HG02759 (cell line): ENCODE data around the gene EYA2.

Experiments used
- ATAC-seq: cut with Tn5 transposase; IDR thresholded peaks from one replicate; pipeline ENCODE4 v1.9.1; 2021; ENCODE audit warnings: mild to moderate bottlenecking, moderate library complexity; ENCODE audit not compliant: unreplicated experiment

The EYA2 gene

DNA sequence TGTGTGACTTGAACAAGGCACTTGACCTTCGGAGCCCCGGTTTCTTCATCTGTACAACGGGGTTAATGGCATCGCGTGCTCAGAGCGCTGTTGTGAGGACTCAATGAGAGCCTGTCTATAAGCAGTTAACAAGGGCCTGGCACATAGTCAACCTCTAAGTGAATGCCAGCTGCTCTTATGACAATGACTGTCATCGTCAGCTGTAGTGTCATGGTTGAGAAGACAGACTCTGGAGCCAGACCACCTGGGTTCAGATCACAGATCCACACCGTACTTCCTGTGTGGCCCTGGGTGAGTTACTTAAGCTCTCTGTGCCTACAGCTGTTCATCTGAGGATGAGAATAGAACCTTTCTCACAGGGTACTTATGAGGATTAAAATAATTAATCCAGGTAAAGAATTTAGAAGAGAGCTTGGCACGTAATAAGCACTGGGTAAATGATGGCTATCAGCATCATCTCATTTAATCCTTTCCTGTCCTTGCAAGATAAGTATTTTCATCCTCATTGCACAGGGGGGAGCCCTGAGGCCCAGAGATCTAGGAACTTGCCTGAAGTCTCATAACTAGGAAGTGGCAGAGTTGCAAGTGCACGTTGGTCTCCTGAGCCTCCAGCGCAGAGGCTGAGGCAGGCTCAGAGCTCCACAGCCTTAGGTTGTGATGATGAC lies 105.3 kb downstream of the EYA2 start:
- ATAC-seq, result no peak

DNA sequence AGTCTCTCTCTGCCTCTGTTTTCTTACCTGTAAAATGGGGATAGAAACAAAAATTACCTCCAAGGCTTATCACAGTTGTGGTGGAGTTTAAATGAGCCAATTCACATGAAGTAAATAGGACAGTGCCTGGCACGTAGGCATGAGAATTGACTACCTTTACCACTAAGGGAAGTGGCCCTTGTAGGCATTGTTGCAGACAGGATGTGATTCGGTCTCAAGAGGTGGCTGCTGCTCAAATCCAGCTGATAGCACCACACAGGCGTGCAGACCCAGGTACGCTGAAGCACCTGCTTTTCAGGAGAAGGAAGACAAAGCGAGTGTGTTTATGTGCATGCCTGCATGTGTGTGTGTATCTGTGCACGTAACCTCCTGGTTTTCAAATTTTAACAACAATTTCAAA lies 108.6 kb downstream of the EYA2 start:
- ATAC-seq, result no peak

DNA sequence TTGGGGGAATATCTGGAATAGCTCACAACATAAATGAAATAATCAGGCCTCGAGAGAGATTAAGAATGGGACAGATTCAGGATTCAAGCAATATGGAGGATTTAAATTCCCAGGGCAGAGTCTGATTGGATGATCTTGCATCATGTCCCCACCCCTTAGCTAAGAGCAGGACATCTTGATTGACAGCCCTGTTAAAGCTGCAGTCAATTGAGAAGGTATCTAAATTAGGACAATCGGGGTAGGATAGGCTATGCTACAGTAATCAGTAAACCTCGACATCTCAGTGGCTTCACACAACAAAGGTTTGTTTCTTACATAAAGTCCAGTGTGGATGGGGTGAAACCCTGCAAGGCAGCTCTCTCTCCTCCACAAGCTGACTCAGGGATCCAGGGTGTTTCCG lies 109.5 kb downstream of the EYA2 start:
- no peak for ATAC-seq

DNA sequence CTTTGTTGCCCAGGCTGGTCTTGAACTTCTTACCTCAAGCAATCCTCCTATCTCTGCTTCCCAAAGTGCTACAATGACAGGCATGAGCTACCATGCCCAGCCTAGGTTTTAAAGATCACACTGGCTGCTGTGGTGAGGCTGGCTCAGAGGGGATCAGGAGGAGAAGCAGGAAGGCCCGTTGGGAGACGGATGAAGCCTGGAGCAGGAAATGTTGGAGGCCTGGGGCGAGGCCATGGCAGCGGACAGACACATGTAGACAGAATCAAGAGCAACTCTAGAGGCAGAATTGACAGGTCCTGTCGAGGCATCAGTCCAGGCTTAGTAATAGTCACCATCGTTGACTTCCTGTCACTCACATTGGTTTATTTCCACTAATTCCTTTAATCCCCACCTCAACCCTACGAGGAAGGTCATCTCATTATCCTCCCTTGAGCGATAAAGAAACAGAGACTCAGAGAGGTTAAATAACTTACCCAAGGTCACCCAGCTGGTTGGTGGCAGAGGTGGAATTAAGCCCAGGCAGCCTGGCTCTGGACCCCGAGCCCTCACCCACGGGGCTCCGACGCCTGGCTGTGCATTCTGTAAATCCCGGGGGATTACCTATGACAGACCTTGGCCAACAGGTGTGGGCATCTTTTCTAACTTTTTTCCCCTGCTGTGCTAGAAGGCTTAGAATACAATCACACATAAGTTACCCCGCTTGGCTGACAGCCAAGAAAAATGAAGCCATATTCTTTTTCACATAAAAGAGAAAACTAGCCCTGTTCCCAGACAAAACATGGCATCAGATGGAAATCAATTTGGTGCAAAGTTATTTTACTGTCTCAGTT lies 113.4 kb downstream of the EYA2 start:
- ATAC-seq, result no peak

DNA sequence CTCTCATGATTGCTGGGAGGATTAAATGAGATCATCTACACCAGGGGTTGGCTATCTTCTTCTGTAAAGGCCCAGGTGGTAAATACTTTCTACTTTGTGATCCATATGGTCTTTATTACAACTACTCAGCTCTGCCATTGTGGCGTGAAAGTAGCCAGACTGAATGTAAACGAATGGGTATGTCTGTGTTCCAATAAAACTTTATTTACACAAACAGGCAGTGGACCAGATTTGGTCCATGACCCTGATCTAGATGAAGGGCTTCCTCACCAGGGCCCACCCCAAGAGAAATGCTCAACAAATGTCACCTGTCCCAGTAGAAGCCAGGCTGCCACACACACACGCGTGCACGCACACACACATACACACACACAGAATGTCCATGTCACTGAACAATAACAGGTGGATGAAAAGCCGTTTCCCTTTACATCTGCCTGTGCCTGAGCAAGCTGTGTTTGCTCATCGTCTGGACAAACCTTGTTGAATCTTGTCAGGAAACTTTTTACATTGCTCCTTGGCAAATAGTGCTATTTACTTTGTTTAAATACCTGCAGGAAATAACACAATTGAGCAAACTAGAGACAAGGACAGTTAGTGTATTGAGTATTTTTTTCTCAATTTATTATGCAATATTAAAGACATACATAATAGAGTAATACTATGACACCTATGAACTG lies 114.3 kb downstream of the EYA2 start:
- no peak for ATAC-seq

DNA sequence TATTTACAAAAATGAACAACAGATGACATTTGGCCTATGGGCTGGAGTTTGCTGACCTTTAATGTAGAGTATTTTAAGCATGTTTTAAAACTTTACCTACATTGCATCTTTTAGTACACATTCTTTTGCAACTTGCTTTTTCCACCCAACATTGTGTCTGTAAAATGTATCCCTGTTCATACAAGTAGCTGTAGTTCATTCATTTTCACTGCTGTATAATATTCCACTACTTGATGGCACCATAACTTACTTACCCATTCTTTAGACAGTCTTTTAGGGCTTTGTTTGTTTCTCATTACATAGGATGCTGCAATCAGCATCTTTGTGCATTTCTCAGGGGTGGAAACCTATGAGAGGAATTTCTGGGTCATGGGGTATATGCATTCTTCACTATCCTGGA lies 115.1 kb downstream of the EYA2 start:
- no peak for ATAC-seq

DNA sequence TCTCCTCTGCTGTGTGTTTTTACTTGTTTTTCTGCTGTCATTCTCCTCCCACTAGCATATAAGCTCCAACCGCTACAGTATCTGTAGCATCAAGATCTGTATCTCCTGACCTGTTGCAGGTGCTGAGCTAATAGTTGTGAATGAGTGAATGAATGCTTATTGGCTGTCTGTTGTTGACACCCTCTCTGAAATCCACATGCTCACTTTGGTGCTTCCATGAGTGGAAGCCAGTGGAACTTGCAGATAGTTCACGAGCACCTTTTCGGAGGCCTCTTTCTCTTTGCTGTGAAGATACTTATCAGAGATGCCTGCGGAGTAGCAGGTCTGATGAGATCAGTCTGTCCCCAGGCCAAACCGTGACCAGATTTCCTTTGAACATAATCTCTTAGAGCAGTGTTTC lies 117.3 kb downstream of the EYA2 start:
- no peak for ATAC-seq

DNA sequence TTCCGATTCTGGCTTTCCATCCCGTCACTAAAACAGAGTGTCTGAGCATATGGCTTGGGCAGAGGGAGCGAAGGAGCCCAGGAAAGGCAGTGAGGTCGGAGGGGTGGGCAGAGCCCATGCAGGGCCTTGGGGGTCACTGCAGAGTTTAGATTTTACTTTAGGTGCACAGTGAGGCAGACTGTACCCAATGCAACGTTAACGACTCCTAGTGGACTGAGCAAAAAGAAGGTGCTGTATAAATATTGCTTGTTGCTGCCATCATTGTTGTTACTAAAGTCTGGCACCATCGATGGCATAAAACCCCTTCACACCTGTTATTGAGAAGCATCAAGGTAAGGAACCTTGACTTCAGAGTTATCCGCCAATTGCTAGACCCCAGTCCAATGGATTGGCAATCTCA lies 119.0 kb downstream of the EYA2 start:
- ATAC-seq, result no peak

DNA sequence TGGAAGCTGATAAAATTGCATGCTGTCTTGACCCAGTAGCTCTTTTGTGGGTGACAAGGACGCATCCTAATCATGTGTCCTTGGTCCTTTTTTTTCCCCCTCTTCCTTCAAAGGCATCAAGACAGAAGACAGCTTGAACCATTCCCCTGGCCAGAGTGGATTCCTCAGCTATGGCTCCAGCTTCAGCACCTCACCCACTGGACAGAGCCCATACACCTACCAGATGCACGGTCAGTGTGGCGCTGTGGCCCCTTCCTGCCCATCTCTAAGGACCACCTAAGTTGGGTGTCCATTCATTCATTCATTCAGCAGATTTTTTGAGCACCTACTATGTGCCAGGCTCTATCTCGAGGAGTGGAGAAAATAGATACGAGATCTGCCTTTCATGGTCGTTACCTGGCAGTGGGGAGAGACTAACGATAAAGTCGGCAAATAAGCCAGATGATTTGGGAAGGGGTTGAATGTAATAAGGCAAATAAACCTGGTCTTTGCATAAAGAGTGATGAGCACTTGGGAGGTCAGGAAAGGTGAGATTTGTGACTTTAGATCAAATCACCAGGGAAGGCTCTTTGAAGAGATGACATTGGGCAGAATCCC lies 121.5 kb downstream of the EYA2 start:
- no peak for ATAC-seq

DNA sequence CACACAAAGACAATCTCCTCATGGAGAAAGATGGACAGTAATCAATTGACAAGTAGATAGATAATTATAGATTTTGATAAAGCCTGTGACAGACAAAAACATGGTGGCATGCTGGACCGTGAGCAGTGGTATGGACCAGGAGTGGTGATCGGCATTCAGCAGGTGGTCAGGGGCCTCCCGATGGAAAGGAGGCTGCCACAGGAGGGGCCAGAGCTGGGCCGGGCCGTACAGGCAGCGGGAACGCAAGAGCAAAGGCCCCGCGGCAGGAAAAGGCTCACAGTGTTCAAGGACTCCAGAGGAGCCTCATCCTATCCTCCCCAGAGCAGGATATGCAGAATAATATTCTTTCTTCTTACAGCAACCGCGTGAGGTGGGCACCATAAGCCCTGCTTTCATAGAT lies 123.7 kb downstream of the EYA2 start:
- ATAC-seq, result no peak

DNA sequence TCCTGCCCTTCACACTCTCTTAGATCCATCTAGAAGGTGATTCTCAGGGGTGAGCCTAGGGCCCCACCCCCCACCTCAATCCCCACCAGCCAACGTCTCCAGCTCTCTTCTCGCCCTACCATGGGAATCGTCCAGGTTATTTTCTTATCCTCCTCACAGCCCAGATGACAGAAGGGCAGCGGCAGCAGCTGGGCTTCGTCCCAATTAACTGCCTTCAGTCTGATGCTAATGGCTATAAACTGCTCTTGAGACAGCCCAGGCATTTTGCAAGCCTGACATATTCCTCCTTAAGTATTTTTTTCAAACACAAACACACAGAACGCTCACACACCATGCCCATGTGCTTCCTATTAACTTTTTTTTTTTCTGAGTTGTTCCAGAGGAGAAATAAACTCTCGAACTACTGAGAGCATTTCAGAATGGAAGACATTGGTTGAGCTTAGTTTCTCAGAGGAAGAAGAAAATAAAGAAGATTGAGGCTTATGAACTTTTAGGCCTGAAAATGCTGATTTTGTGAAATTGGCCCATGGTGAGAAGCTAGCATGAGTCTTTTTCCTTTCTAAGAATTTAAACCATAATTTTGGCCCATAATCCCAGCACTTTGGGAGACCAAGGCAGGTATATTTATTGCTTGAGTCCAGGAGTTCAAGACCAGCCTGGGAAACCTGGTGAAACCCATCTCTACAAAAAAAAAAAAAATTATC lies 124.6 kb downstream of the EYA2 start:
- no peak for ATAC-seq

DNA sequence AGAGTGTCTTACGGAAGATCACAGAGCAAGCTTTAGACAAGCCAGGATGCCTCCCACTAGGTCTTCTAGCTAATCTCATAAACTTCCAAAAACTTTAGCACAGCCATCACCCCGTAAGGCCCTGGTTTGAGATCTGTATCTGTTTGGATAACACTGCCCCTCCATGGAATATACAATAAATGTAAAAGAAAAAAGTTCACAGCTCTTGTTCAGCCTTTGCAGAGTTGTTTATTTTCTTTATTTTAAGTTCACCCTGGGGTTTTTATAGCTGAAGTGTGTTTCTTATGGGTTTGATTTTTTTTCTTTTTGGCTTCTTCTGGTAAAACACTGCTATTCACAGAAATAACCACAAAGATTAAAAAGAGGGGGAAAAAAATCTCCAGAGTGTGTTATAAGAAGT lies 125.6 kb downstream of the EYA2 start:
- ATAC-seq, result no peak

DNA sequence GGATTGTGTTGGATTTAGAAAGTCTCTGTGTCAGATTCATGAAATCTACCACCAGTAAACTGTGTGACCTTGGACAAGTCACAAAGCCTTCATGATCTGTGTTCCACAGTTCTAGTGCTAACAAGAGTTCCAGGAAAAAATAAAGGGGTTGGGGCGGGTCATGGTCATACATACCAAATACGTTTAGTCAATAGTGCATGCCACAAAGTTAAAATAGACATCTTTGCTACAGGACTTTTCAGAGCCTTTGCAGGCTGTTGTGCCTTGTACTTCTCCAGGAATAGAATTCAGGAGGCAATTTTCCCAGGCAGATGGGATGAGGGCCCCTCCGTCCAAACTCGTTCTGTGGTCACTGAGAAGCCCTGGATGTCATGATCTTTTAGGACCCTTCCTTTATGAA lies 127.2 kb downstream of the EYA2 start:
- ATAC-seq, result no peak

DNA sequence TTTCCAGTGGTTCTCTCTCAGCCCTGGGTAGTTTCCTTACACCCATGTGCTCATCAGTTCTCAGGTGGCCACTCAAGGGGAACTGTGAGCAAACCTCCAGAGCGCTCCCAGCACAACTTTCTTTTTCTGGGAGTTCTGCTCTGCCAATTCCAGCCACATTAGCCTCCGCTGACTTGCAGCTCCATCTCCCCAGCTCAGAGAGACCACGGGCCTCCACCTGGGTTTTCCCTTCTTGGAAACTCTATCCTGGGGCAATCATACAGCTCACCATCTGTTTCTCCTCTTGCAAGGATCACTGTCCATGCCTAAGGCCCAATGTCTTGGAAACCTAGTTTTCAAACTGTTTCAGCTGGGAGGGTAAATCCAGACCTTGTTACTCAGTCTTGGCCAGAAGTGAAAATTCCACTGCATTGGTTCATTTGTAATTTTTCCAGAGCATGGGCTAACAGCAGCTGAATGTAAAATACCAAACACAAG lies 129.9 kb downstream of the EYA2 start:
- no peak for ATAC-seq

DNA sequence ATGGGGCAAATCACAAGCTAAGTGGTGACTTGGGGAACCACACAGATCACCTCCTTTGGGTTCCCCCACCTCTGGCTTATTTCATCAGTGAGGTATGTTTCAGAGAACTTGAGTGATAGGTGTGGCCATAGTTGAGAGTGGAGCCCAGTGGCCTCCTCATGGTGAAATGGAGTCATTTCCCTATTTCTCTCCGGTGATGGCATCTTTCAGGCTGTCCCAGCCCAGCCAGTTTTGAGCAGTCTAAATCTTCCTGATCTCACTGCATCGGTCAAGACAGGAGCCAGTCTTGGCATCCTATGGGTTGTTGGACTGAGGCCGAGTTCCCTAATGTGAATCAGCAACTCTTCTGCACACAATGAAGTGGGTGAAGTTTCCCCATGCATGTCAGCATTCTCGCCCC lies 132.4 kb downstream of the EYA2 start:
- no peak for ATAC-seq

DNA sequence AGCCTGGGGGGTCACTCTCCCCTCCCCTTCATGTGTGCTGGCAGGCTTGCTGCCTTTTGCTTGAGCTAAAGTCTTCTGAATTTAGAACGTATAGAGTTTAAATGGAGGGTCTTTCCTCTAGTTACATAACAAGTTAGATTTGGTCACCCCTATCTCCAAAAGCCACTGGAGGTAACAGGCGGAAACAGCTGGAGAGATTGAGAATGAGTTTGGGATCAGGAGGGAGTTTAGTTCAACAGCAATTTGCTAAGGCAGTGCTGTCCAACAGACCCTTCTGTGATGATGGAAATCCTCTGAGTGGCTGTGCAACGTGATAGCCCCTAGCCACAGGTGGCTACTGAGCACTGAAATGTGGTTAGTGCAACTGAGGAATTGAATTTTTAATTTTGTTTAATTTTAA lies 132.8 kb downstream of the EYA2 start:
- ATAC-seq, result no peak

DNA sequence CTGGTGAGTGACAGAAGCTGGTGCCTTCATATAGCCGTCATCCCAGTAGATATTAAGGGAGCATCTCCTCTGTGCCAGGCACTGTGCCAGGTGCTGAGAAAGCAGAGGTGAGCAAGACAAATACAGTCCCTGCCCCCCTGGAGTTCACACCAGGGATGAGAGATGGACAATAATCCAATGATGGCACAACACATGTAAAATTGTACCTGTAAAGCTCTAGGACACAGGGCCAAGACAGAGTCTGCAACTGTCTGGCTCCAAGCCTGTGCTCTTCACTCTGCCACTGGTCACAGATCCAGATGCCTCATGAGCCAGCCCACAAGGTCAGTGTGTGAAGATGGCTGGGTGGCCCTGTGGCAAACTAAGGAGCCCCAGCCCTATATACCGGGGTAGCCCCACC lies 133.8 kb downstream of the EYA2 start:
- no peak for ATAC-seq

DNA sequence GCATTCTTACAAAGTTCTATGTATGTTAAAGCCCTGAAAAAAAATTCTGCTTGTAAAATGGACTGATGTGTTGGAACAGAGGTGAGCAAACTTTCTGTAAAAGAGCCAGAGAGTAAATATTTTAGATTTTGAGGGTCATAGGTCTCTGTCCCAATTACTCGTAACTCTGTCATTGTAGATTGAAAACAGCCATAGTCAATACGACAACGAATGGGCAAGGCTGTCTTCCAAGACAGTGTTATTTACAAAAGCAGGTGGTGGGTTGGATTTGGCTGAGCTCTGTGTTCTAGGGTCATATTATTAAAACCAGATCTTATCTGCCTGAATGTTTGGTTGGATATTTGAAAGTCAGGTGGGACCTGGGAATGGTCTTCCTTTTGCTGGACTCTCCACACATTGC lies 135.2 kb downstream of the EYA2 start:
- no peak for ATAC-seq

DNA sequence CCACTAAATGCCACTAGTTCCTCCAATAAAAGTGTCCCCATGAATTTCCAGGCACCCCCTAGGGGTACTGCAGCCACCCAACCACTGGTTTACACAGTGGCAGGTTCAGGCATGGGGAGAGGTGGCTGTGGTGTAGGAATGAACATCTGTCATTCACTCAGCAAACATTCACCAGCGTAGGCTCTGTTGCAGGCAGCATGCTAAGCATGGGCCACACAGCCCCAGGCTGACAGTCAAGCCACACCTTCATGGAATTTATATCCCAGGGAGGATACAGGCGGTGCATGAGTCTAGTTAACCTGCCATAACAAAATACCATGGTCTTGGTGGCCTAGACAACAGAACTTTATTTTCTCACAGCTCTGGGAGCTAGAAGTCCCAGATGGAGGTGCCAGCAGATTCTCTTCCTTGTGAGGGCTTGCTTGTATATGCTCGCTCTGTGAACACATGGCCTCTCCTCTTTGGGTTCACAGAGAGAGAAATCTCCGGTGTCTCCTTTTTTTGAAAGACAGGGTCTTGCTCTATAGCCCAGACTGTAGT lies 135.7 kb downstream of the EYA2 start:
- ATAC-seq, result no peak

DNA sequence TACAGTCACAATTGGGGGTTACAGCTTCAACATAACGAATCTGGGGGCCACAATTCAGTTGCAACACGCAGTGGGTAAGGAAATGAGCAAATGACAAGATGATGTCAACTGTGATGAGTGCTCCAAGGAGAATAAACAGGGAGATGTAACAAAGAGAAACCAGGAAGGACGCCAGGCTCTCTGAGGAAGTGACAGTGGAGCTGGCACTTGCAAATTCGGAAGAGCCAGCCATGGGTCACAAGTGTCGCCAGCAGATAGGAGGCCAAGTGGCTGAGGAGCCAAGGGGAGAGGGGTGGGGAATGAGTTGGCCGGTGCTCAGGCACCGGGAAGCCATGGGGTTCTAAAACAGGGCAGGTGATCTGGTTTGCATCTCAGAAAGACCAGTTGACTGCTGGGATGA lies 136.4 kb downstream of the EYA2 start:
- ATAC-seq, result no peak

DNA sequence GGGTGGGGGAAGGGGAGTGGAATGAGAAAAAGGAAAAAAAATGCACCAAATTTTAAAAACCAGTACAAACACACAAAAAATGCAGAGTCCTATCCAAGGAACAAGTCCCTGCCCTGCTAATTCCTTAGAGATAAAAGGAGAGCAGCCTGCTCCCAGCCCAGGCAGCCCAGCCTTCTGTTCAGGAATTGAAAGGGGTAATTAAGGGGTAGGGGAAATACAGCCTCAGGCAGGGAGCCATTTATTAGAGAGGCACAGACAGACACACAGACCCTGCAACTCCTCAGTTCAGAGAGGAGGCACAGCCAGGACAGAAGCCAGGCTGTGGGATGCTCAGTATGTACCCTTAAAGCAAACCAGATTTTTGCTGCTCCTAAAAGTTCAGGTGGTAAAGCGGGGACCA lies 137.2 kb downstream of the EYA2 start:
- no peak for ATAC-seq
